ENCODE data around the gene TSN.
"Not testable (repeated sequence)": the region's sequence is repeated elsewhere in the genome, so short reads cannot be mapped to it uniquely, and the experiment has no call there.

The TSN gene

GRCh38 chr2:121804997-121805765, 49.7 kb downstream of the TSN start:
- DNase-seq, result peak; percentile 49

DNA sequence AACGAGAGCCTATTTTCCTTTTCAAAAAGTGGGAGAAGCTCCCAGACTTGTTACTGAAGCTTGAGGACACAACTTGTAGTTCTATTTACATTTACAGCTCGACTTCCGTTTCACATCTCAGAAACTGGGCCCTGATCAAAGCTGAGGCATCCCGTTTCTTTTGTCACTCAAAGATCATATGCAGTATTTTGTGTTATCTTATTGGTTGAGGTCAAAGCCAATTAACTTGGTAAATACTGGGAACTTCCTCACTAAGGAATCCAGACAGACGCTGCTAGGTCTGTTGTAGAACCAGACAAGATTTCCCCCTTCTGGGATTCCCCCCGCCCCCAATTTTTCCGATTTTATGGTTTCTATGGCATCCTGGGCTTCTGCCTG, 50.3 kb downstream of the TSN start:
- DNase-seq, result peak; percentile 5

DNA sequence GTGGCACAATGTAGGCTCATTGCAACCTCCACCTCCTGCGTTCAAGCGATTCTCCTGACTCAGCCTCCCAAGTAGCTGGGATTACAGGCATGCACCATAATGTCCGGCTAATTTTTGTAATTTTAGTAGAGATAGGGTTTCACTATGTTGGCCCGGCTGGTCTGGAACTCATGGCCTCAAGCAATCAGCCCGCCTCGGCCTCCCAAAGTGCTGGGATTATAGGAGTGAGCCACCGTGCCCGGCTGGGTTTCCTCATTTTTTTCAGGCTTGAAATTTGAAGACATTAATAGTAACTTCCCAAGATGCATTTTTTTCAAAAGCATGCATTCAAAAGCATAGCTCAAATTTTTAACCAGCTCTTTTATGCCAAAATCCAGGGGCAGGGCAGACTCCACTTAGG, 52.3 kb downstream of the TSN start:
- not testable (repeated sequence) for DNase-seq

DNA sequence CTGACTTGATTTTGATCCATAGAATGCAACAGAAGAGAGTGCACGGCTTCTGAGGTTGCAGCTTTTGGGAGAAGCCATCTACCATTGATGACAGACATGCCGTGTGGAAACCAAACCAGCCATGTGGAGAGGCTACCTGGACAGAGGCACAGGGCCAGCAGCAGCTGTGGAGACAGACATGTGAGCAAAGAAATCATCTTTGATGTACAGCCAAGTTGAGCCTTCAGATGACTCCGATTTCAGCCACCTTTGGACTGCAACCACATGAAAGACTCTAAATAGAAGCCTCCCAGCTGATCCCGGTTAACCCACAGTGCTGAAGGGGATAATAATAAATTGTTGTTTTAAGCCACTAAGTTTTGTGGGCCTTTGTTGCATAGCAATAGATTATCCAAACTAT, 54.2 kb downstream of the TSN start:
- peak; percentile 7 for DNase-seq

- DNase-seq, result peak; percentile 78
Observed at GRCh38 chr2:121810959-121811853, 55.8 kb downstream of the TSN start.

- not testable (repeated sequence) for DNase-seq
Observed at GRCh38 chr2:121813083-121813482, 57.6 kb downstream of the TSN start.

GRCh38 chr2:121815216-121815615, 59.8 kb downstream of the TSN start:
- no peak for DNase-seq

- no peak for DNase-seq
Observed at GRCh38 chr2:121816797-121817196, 61.3 kb downstream of the TSN start.

- not testable (repeated sequence) for DNase-seq
Observed at GRCh38 chr2:121817304-121817703, 61.9 kb downstream of the TSN start.

Measured in NCI-H69 (cell line).